Progenitor cell of endocrine pancreas (in vitro differentiated cells): ENCODE results near the gene ZNF8. TPM values are rescaled to one million over a fixed set of nuclear protein-coding genes. Genes with fewer than 3 reads are reported as not detected.

Experiments
- DNase-seq: peaks from one replicate; pipeline ENCODE4 v3.0.0; 2021; ENCODE audit warnings: low spot score; ENCODE audit not compliant: unreplicated experiment
- H3K27ac Mint-ChIP-seq: 2 replicates; pipeline ENCODE4 v1.8.0; 2021; ENCODE audit warnings: mild to moderate bottlenecking, moderate library complexity, mixed read lengths
- H3K27me3 Mint-ChIP-seq: 2 replicates; pipeline ENCODE4 v1.8.0; 2021; ENCODE audit warnings: mixed read lengths
- H3K36me3 Mint-ChIP-seq: 2 replicates; pipeline ENCODE4 v1.8.0; 2022; ENCODE audit warnings: mixed read lengths; ENCODE audit not compliant: insufficient read depth
- H3K4me1 Mint-ChIP-seq: 2 replicates; pipeline ENCODE4 v1.8.0; 2021; ENCODE audit warnings: low read depth, mixed read lengths
- H3K4me3 Mint-ChIP-seq: 2 replicates; pipeline ENCODE4 v1.8.0; 2021; ENCODE audit warnings: low read depth, mild to moderate bottlenecking, moderate library complexity, mixed read lengths
- H3K9me3 Mint-ChIP-seq: 2 replicates; pipeline ENCODE4 v1.8.0; 2021; ENCODE audit warnings: low read depth, mixed read lengths
- microRNA-seq: library from miRNA; unstranded; fragments of <30 nt; microRNA quantifications from one replicate; pipeline ENCODE4 v1.1.0, GENCODE V29; 2020; ENCODE audit warnings: borderline number of aligned reads; ENCODE audit not compliant: unreplicated experiment
- total RNA-seq: library from RNA; stranded (reverse); gene quantifications from 2 replicates; pipeline ENCODE4 v1.2.1, GENCODE V29; 2021
- TF ChIP-seq, protein P1 (sequence below): fragments of 200-600 bp; sonication (generic); IDR thresholded peaks from one replicate; pipeline ENCODE4 v1.5.0; 2021; ENCODE audit warnings: antibody characterized with exemption, mild to moderate bottlenecking; ENCODE audit not compliant: unreplicated experiment

The ZNF8 gene
- total RNA-seq, 1 donor from 2014 or later = 18.2 TPM

- TF ChIP-seq, protein P1, sequence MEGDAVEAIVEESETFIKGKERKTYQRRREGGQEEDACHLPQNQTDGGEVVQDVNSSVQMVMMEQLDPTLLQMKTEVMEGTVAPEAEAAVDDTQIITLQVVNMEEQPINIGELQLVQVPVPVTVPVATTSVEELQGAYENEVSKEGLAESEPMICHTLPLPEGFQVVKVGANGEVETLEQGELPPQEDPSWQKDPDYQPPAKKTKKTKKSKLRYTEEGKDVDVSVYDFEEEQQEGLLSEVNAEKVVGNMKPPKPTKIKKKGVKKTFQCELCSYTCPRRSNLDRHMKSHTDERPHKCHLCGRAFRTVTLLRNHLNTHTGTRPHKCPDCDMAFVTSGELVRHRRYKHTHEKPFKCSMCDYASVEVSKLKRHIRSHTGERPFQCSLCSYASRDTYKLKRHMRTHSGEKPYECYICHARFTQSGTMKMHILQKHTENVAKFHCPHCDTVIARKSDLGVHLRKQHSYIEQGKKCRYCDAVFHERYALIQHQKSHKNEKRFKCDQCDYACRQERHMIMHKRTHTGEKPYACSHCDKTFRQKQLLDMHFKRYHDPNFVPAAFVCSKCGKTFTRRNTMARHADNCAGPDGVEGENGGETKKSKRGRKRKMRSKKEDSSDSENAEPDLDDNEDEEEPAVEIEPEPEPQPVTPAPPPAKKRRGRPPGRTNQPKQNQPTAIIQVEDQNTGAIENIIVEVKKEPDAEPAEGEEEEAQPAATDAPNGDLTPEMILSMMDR = no peak
- H3K36me3 Mint-ChIP-seq = peaks cover 3% of the 10 kb centered on the region
- H3K4me3 Mint-ChIP-seq = no peak overlapping the region
- H3K9me3 Mint-ChIP-seq = no peaks in the 10 kb centered on the region
- DNase-seq = no peak
- H3K27ac Mint-ChIP-seq = no peak overlapping the region
- H3K4me1 Mint-ChIP-seq = peaks cover 3% of the 10 kb centered on the region
- peaks cover 33% of the 10 kb centered on the region for H3K27me3 Mint-ChIP-seq
Measured at GRCh38 chr19:58350001-58350861, 71.5 kb downstream of the ZNF8 start.

- Mint-ChIP-seq H3K4me1 (peaks cover 3% of the 10 kb centered on the region), H3K27me3 (peaks cover 26% of the 10 kb centered on the region), H3K36me3 (peaks cover 3% of the 10 kb centered on the region), H3K4me3 (no peak overlapping the region), H3K27ac (no peak overlapping the region), H3K9me3 (no peaks in the 10 kb centered on the region)
- DNase-seq = no peak
- TF ChIP-seq, protein P1 = no peak
Measured at GRCh38 chr19:58350871-58351557, 72.3 kb downstream of the ZNF8 start.

DNA sequence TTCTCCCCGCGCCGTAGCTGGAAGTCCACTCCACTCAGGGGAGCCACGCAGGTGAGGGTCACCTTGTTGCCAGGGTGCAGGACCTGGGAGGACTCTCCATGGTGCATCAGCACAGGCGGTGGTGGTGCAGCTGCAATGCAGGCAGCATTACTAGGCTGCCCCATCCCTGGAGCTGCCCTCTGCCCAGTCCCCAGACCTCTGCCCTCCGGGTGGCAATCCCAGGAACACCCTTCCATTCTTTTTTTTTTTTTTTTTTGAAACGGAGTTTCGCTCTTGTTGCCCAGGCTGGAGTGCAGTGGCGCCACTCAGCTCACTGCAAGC lies 72.8 kb downstream of the ZNF8 start:
- Mint-ChIP-seq H3K4me3 (no peak overlapping the region), H3K27me3 (peaks cover 21% of the 10 kb centered on the region), H3K4me1 (peaks cover 3% of the 10 kb centered on the region), H3K36me3 (peaks cover 3% of the 10 kb centered on the region), H3K9me3 (no peaks in the 10 kb centered on the region), H3K27ac (no peak overlapping the region)
- TF ChIP-seq, protein P1 = no peak
- no peak for DNase-seq

DNA sequence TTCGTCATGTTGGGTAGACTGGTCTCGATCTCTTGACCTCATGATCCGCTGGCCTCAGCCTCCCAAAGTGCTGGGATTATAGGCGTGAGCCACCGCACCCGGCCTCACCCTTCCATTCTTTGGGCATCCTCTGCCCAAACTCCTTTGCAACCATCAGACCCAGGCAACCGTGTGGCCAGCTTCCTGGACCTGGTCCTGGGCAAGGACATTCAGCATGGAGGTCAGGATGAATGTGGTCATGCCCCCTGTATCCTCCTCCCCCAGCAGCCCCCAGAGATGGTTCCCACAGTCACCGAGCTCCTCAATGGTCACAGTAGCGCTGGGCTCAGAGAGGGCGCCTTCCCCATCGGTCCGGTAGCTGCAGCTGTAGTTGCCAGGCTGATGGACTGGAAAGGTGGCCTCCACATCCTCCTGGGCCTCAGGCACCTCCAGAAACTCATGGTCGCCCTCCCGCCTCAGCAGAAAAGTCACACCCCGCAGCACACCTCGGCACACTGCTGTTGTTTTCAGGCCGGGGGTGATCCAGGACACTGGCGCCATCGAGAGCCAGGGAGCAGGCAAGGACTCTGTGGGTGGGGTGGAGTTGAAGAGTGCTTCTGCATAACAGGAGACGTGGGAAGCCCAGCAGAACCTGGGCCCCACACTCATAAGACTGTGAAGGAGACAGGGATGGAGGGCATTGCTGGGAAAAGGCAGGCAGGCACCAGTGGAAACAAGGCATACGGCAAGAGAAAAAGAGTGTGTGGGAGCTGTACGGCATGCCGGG lies 73.4 kb downstream of the ZNF8 start:
- no peak overlapping the region for H3K4me3 Mint-ChIP-seq

More for the DNA sequence above, 73.4 kb downstream of the ZNF8 start:
- Mint-ChIP-seq H3K27me3 (peaks cover 17% of the 10 kb centered on the region), H3K4me1 (peaks cover 3% of the 10 kb centered on the region), H3K27ac (no peak overlapping the region), H3K36me3 (peaks cover 3% of the 10 kb centered on the region), H3K9me3 (no peaks in the 10 kb centered on the region)
- TF ChIP-seq, protein P1 = no peak
- DNase-seq = no peak

Small RNA genes within 50 kb of the gene (microRNA-seq; reads per million reads assigned to microRNA genes)
- gene MIR6806 = not detected

Other genes starting within 250 kb of the ZNF8 start
- gene ZSCAN1, start 244.9 kb upstream of the ZNF8 start, total RNA-seq = 4.8 and 6.7 TPM in 2 replicates
- gene ZNF135, start 219.7 kb upstream of the ZNF8 start, total RNA-seq = 17.3 and 17.9 TPM in 2 replicates
- 111 and 118 TPM in 2 replicates for gene ZSCAN18, start 180.7 kb upstream of the ZNF8 start, total RNA-seq
- 15.3 and 17.0 TPM in 2 replicates for gene ZNF329, start 128.2 kb upstream of the ZNF8 start, total RNA-seq
- 26.1 and 29.0 TPM in 2 replicates for gene ZNF274, start 95.9 kb upstream of the ZNF8 start, total RNA-seq
- gene ZNF544, start 50.0 kb upstream of the ZNF8 start, total RNA-seq = 61.0 and 70.5 TPM in 2 replicates
- gene ERVK3-1, start 26.4 kb downstream of the ZNF8 start, total RNA-seq = 41.3 and 46.2 TPM in 2 replicates
- 4.6 TPM in 2 replicates for gene ZSCAN22, start 48.0 kb downstream of the ZNF8 start, total RNA-seq
- 3.9 and 4.6 TPM in 2 replicates for gene A1BG, start 74.5 kb downstream of the ZNF8 start, total RNA-seq
- gene ZNF497, start 83.8 kb downstream of the ZNF8 start, total RNA-seq = 11.7 and 13.4 TPM in 2 replicates
- gene ZNF837, start 102.1 kb downstream of the ZNF8 start, total RNA-seq = 5.4 and 6.1 TPM in 2 replicates
- gene RPS5, start 108.3 kb downstream of the ZNF8 start, total RNA-seq = 1,006 and 1,040 TPM in 2 replicates
- 0.42 TPM in 1 of 2 replicates, not detected in the other for gene RNF225, start 116.7 kb downstream of the ZNF8 start, total RNA-seq
- gene ZNF584, start 129.7 kb downstream of the ZNF8 start, total RNA-seq = 16.7 and 18.2 TPM in 2 replicates
- 3.5 TPM in 2 replicates for gene ZNF132, start 161.2 kb downstream of the ZNF8 start, total RNA-seq
- 10.1 and 11.2 TPM in 2 replicates for gene ZNF324B, start 172.7 kb downstream of the ZNF8 start, total RNA-seq
- gene ZNF324, start 188.1 kb downstream of the ZNF8 start, total RNA-seq = 12.9 and 14.7 TPM in 2 replicates
- gene ZNF446, start 197.4 kb downstream of the ZNF8 start, total RNA-seq = 17.7 and 19.4 TPM in 2 replicates
- 9.4 and 9.9 TPM in 2 replicates for gene SLC27A5, start 233.0 kb downstream of the ZNF8 start, total RNA-seq
- 22.3 and 22.7 TPM in 2 replicates for gene ZBTB45, start 240.9 kb downstream of the ZNF8 start, total RNA-seq